CD8-positive, alpha-beta memory T cell (primary cell): ENCODE results near the gene CEP350. TPM values are rescaled to one million over a fixed set of nuclear protein-coding genes. Genes with fewer than 3 reads are reported as not detected.

Source experiments
- CTCF ChIA-PET: fragments of 350-600 bp; sonication (Branson Sonifier 250); formaldehyde crosslinking; loops from one replicate; lab custom pipeline; 2021; ENCODE audit warnings: antibody characterized with exemption; lab: Charles Lee
- POLR2A ChIA-PET: fragments of 350-600 bp; sonication (Branson Sonifier 250); formaldehyde crosslinking; loops from one replicate; lab custom pipeline; 2021; ENCODE audit warnings: antibody characterized with exemption; lab: Charles Lee
- DNase-seq, 5 donors: peaks; one replicate each; pipeline versions ENCODE4 v3.0.0 to v3.0.0-alpha.2; 2020 to 2022; ENCODE audit warnings: mixed read lengths in 1 of 5
- H3K27ac ChIP-seq: one replicate; pipeline ENCODE4 v1.7.0; 2013; ENCODE audit warnings: low read depth, mild to moderate bottlenecking, low read length, moderate library complexity
- H3K27me3 ChIP-seq: 2 replicates; pipeline ENCODE4 v1.7.0; 2013; ENCODE audit warnings: low read length, mild to moderate bottlenecking; ENCODE audit not compliant: insufficient read depth, poor library complexity, severe bottlenecking
- H3K36me3 ChIP-seq: 2 replicates; pipeline ENCODE4 v1.7.0; 2013; ENCODE audit warnings: mild to moderate bottlenecking, low read length, moderate library complexity; ENCODE audit not compliant: insufficient read depth
- H3K4me1 ChIP-seq: 2 replicates; pipeline ENCODE4 v1.7.0; 2013; ENCODE audit warnings: mild to moderate bottlenecking, low read length, moderate library complexity; ENCODE audit not compliant: insufficient read depth
- H3K4me3 ChIP-seq: 2 replicates; pipeline ENCODE4 v1.7.0; 2013; ENCODE audit warnings: mild to moderate bottlenecking, low read length
- H3K9me3 ChIP-seq: 2 replicates; pipeline ENCODE4 v1.7.0; 2013; ENCODE audit warnings: mild to moderate bottlenecking, low read length
- H3K27ac Mint-ChIP-seq, 8 donors: one replicate each; pipeline ENCODE4 v1.8.0; 2020 to 2021; ENCODE audit warnings: mixed read lengths in 8 of 8, mild to moderate bottlenecking in 6 of 8, inconsistent platforms in 3 of 8, moderate library complexity in 3 of 8
- H3K27me3 Mint-ChIP-seq, 2 donors: one replicate each; pipeline ENCODE4 v1.8.0; 2020 to 2021; ENCODE audit warnings: mixed read lengths in 2 of 2, mild to moderate bottlenecking in 1 of 2, moderate library complexity in 1 of 2
- H3K36me3 Mint-ChIP-seq, 3 donors: one replicate each; pipeline ENCODE4 v1.8.0; 2020 to 2021; ENCODE audit warnings: mixed read lengths in 3 of 3, inconsistent platforms in 1 of 3, mild to moderate bottlenecking in 1 of 3
- H3K4me1 Mint-ChIP-seq, 3 donors: one replicate each; pipeline ENCODE4 v1.8.0; 2020 to 2021; ENCODE audit warnings: mixed read lengths in 3 of 3, inconsistent platforms in 1 of 3, mild to moderate bottlenecking in 1 of 3
- H3K4me3 Mint-ChIP-seq, 7 donors: one replicate each; pipeline ENCODE4 v1.8.0; 2020 to 2021; ENCODE audit warnings: mixed read lengths in 7 of 7, mild to moderate bottlenecking in 6 of 7, moderate library complexity in 4 of 7, inconsistent platforms in 2 of 7
- H3K9me3 Mint-ChIP-seq, 5 donors: one replicate each; pipeline ENCODE4 v1.8.0; 2020 to 2022; ENCODE audit warnings: mixed read lengths in 5 of 5, mild to moderate bottlenecking in 3 of 5, moderate library complexity in 2 of 5, inconsistent platforms in 1 of 5
- polyA plus RNA-seq: library from polyadenylated mRNA; unstranded; fragments of 300-500 nt; fragmentation: Illumina TruSeq; gene quantifications from one replicate; pipeline ENCODE4 v1.2.3, GENCODE V29; 2021
- total RNA-seq, 2 experiments: library from RNA; stranded (reverse); gene quantifications; one replicate each; pipeline ENCODE4 v1.2.3, GENCODE V29; 2021

The CEP350 gene
- total and polyA plus RNA-seq, 3 experiments from 2014 or later = 41.4 to 60.1 (median 43.3) TPM

GRCh38 chr1:180101411-180101810, 146.8 kb downstream of the CEP350 start:
- POLR2A ChIA-PET = no interaction called here
- no peaks in the 10 kb centered on the region for H3K4me1 ChIP-seq
- Mint-ChIP-seq H3K4me3 (no peak overlapping the region), H3K4me1 (peaks cover 9 to 18% (median 10%) of the 10 kb centered on the region in 3 donors), H3K9me3 (no peaks in the 10 kb centered on the region), H3K27ac (peak overlapping the region in 4 of 8 donors; percentile 6 to 87 (median 65)), H3K36me3 (peaks cover 0 to 79% (median 22%) of the 10 kb centered on the region in 3 donors), H3K27me3 (no peaks in the 10 kb centered on the region)
- CTCF ChIA-PET = interaction anchor here (1.6 kb wide), 1 partner anchor 78 kb away, joined by 4 read pairs; no protein-coding TSS in a partner anchor
- H3K36me3 ChIP-seq = peaks cover 16% of the 10 kb centered on the region
- no peaks in the 10 kb centered on the region for H3K9me3 ChIP-seq
- no peak for DNase-seq
- no peaks in the 10 kb centered on the region for H3K27me3 ChIP-seq
- H3K27ac ChIP-seq = no peak overlapping the region
- H3K4me3 ChIP-seq = no peak overlapping the region

DNA sequence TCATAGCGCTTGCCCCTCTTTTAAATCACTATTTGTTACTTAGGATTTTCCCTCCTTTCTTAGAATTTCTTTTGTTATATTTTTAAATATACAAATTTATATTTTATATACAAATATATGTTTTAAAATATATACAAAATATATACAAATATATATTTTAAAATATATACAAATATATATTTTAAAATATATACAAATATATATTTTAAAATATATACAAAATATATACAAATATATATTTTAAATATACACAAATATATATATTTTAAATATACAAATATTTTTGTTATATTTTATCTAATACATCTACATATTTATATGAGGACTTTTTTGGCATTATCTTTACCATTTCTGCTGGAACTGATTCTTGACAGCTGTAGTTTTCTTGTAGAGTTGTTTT, 149.2 kb downstream of the CEP350 start:
- no peaks in the 10 kb centered on the region for H3K9me3 Mint-ChIP-seq

DNA sequence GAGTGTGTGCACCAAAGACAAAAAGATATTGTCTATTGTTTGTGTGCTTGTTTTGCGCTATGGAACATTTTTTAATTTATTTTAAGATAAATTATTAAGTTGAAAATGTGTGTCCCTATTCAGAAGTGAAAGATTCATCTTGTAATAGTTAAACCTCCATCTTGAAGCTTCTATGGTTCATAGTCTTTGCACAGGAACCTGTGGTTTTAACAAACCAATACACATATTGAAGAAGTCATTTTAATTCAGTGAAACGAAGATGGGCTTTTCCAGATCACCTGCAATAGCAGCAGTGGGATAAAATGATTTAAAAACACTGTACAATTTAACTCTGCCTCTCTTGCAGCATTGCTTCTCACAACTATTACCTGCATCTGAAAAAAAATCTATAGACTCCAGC, 157.5 kb downstream of the CEP350 start:
- ChIA-PET POLR2A (no interaction called here), CTCF (no interaction called here)
- H3K4me1 Mint-ChIP-seq = peaks cover 0 to 2% (median 0%) of the 10 kb centered on the region in 3 donors

More for the DNA sequence above, 149.2 kb downstream of the CEP350 start:
- Histone ChIP-seq H3K36me3 (peaks cover 22% of the 10 kb centered on the region), H3K4me3 (no peak overlapping the region), H3K9me3 (no peaks in the 10 kb centered on the region), H3K27ac (no peak overlapping the region), H3K27me3 (no peaks in the 10 kb centered on the region), H3K4me1 (no peaks in the 10 kb centered on the region)
- ChIA-PET POLR2A (no interaction called here), CTCF (no interaction called here)
- Mint-ChIP-seq H3K4me1 (peaks cover 9 to 18% (median 10%) of the 10 kb centered on the region in 3 donors), H3K27ac (no peak overlapping the region), H3K36me3 (peaks cover 0 to 81% (median 24%) of the 10 kb centered on the region in 3 donors), H3K27me3 (no peaks in the 10 kb centered on the region), H3K4me3 (no peak overlapping the region)
- no peak for DNase-seq

GRCh38 chr1:180112984-180113647, 158.5 kb downstream of the CEP350 start:
- Histone ChIP-seq H3K4me1 (no peaks in the 10 kb centered on the region), H3K27ac (no peak overlapping the region), H3K27me3 (no peaks in the 10 kb centered on the region), H3K36me3 (peaks cover 17% of the 10 kb centered on the region), H3K9me3 (no peaks in the 10 kb centered on the region), H3K4me3 (no peak overlapping the region)
- POLR2A ChIA-PET = no interaction called here
- H3K4me1 Mint-ChIP-seq = peaks cover 0 to 2% (median 0%) of the 10 kb centered on the region in 3 donors
- peaks cover 6 to 54% (median 25%) of the 10 kb centered on the region in 3 donors for H3K36me3 Mint-ChIP-seq
- H3K4me3 Mint-ChIP-seq = no peak overlapping the region
- no peak for DNase-seq
- H3K9me3 Mint-ChIP-seq = no peaks in the 10 kb centered on the region
- CTCF ChIA-PET = interaction anchor here (0.7 kb wide), 1 partner anchor 66 kb away, joined by 3 read pairs; no protein-coding TSS in a partner anchor
- H3K27ac Mint-ChIP-seq = no peak overlapping the region
- no peaks in the 10 kb centered on the region for H3K27me3 Mint-ChIP-seq

More for the DNA sequence above, 157.5 kb downstream of the CEP350 start:
- Histone ChIP-seq H3K4me1 (no peaks in the 10 kb centered on the region), H3K9me3 (no peaks in the 10 kb centered on the region), H3K27me3 (no peaks in the 10 kb centered on the region), H3K27ac (no peak overlapping the region), H3K36me3 (peaks cover 17% of the 10 kb centered on the region), H3K4me3 (no peak overlapping the region)
- no peak for DNase-seq
- Mint-ChIP-seq H3K9me3 (no peaks in the 10 kb centered on the region), H3K27me3 (no peaks in the 10 kb centered on the region), H3K36me3 (peaks cover 6 to 62% (median 28%) of the 10 kb centered on the region in 3 donors), H3K27ac (peak overlapping the region in 1 of 8 donors; percentile 25), H3K4me3 (no peak overlapping the region)

DNA sequence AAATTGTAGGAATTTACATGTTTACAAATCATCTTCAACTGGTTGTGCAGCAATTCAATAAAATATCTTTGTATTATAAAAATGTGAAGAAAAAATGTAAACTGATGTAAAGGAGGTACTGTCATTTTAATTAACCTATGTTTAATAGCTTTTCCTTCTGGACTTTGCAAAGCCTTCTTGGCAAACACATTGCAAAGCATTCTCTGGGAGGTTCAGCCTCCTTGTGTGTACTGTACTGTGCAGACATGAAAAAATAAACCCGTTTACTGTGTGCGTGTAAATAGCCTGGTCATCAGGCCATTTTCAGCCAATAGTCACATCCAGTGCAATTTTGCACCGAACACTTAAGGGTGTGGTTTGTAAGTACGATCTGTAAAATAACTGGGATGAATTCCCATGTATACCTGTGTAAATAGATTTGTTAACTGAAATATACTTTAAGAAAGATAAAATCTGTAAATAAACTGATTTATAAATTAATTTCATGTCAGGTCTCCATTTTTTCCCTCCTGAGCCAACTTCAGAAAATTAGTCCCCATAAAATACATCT, 159.9 kb downstream of the CEP350 start:
- Mint-ChIP-seq H3K27me3 (no peaks in the 10 kb centered on the region), H3K4me1 (peaks cover 0 to 2% (median 0%) of the 10 kb centered on the region in 3 donors), H3K27ac (no peak overlapping the region), H3K9me3 (no peaks in the 10 kb centered on the region), H3K36me3 (peaks cover 6 to 41% (median 25%) of the 10 kb centered on the region in 3 donors), H3K4me3 (no peak overlapping the region)
- CTCF ChIA-PET = no interaction called here
- POLR2A ChIA-PET = no interaction called here
- no peak for DNase-seq
- H3K27ac ChIP-seq = no peak overlapping the region
- H3K36me3 ChIP-seq = peaks cover 12% of the 10 kb centered on the region
- H3K27me3 ChIP-seq = no peaks in the 10 kb centered on the region
- H3K4me3 ChIP-seq = no peak overlapping the region
- no peaks in the 10 kb centered on the region for H3K4me1 ChIP-seq
- H3K9me3 ChIP-seq = no peaks in the 10 kb centered on the region

DNA sequence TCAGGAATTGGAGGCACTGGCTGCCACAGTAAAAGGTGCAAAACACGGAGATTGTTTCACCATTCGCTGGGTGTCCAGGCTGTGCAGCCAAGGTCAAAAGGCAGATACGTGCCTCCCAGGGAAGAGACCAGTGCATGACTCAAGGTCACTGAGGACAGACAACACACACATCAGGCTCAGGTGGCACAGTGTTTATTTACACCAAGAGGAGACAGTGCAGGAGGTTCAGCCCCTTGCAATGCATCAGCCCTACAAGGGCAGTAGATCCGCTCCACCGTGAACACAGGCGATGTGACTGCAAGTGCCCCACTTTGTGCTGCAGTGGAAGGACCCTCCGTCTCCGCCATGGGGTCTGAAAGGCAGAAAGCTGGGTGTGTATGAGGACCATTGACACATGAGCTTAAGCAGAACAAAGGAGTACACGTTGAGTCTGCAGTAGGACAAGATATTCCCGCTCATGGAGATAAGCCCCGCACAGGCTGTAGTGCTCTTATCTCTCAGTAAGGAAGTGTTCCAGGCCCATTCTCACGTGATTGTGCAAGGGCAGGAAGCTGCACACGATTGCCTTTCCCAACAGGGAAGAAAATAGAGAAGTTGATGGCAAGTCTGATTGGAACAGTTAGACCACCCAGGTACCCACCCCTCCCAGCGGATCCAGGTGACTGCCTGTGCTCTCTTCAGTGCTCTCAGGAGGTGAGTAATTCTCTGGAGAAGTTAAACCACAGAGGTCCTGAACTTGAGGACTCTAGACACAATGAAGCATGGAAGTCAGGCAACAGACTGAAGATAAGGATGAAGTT, 162.6 kb downstream of the CEP350 start:
- Mint-ChIP-seq H3K36me3 (peaks cover 0 to 16% (median 13%) of the 10 kb centered on the region in 3 donors), H3K27ac (peak overlapping the region in 1 of 8 donors; percentile 71), H3K9me3 (no peaks in the 10 kb centered on the region), H3K4me1 (peaks cover 0 to 2% (median 0%) of the 10 kb centered on the region in 3 donors), H3K4me3 (no peak overlapping the region), H3K27me3 (no peaks in the 10 kb centered on the region)
- Histone ChIP-seq H3K36me3 (no peaks in the 10 kb centered on the region), H3K4me1 (no peaks in the 10 kb centered on the region), H3K27me3 (no peaks in the 10 kb centered on the region), H3K9me3 (no peaks in the 10 kb centered on the region), H3K27ac (no peak overlapping the region), H3K4me3 (no peak overlapping the region)
- ChIA-PET CTCF (no interaction called here), POLR2A (interaction anchor here (0.6 kb wide), 1 partner anchor 186 kb away, joined by 5 read pairs; no protein-coding TSS in a partner anchor)
- DNase-seq = no peak

GRCh38 chr1:180117764-180118116, 163.1 kb downstream of the CEP350 start:
- no peaks in the 10 kb centered on the region for H3K27me3 Mint-ChIP-seq
- DNase-seq = no peak
- H3K36me3 ChIP-seq = no peaks in the 10 kb centered on the region
- H3K4me1 ChIP-seq = no peaks in the 10 kb centered on the region
- H3K4me1 Mint-ChIP-seq = no peaks in the 10 kb centered on the region
- ChIA-PET CTCF (no interaction called here), POLR2A (no interaction called here)
- H3K27me3 ChIP-seq = no peaks in the 10 kb centered on the region
- no peak overlapping the region for H3K4me3 ChIP-seq
- H3K27ac ChIP-seq = no peak overlapping the region
- no peak overlapping the region for H3K4me3 Mint-ChIP-seq
- peaks cover 0 to 10% (median 9%) of the 10 kb centered on the region in 3 donors for H3K36me3 Mint-ChIP-seq
- no peaks in the 10 kb centered on the region for H3K9me3 Mint-ChIP-seq
- H3K27ac Mint-ChIP-seq = peak overlapping the region in 2 of 8 donors; percentile 36 to 71
- H3K9me3 ChIP-seq = no peaks in the 10 kb centered on the region
